OCI-LY1 (cell line): Measurements from ENCODE around the gene TGFBR2.

ENCODE experiments used
- EZH2 ChIP-seq: fragments of 200-600 bp; sonication (generic), shearing (Covaris generic); IDR thresholded peaks from 2 replicates; pipeline ENCODE4 v1.8.0; 2017; ENCODE audit warnings: borderline replicate concordance, mixed run types, mild to moderate bottlenecking, antibody characterized with exemption, low read length, moderate library complexity, mixed read lengths
- TF ChIP-seq, protein P1 (sequence below): fragments of 200-600 bp; sonication (generic), shearing (Covaris generic); IDR thresholded peaks from 2 replicates; pipeline ENCODE4 v1.5.1; 2017; ENCODE audit warnings: mild to moderate bottlenecking, antibody characterized with exemption, low read length, moderate library complexity, mixed read lengths

- TF ChIP-seq, protein P1, sequence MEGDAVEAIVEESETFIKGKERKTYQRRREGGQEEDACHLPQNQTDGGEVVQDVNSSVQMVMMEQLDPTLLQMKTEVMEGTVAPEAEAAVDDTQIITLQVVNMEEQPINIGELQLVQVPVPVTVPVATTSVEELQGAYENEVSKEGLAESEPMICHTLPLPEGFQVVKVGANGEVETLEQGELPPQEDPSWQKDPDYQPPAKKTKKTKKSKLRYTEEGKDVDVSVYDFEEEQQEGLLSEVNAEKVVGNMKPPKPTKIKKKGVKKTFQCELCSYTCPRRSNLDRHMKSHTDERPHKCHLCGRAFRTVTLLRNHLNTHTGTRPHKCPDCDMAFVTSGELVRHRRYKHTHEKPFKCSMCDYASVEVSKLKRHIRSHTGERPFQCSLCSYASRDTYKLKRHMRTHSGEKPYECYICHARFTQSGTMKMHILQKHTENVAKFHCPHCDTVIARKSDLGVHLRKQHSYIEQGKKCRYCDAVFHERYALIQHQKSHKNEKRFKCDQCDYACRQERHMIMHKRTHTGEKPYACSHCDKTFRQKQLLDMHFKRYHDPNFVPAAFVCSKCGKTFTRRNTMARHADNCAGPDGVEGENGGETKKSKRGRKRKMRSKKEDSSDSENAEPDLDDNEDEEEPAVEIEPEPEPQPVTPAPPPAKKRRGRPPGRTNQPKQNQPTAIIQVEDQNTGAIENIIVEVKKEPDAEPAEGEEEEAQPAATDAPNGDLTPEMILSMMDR, result no peak
- no peak for TF ChIP-seq EZH2
Observed at GRCh38 chr3:30632065-30632464, 25.7 kb downstream of the TGFBR2 start.
